ENCODE data around the gene SLITRK1.

The SLITRK1 gene

GRCh38 chr13:83881917-83882605 lies at the start of gene SLITRK1:
TSS of gene SLITRK1 (minus strand) at chr13:83882474. CDS start at chr13:83881507, 967 bp downstream.
- H3K9ac ChIP-seq (ENCODE audit: low read depth, low read length), result no peak within 1 kb of the TSS
- no peaks in the 10 kb centered on the region for H3K27me3 ChIP-seq (ENCODE audit: insufficient read depth, low read length, poor library complexity)
- no peaks in the 10 kb centered on the region for H3K4me1 ChIP-seq (ENCODE audit: insufficient read depth, low read length)
- H3K36me3 ChIP-seq (ENCODE audit: insufficient read depth, low read length), result no peaks in the 10 kb centered on the region
- TF ChIP-seq CTCF (IDR thresholded peaks at IDR 0.05; ENCODE audit: borderline replicate concordance, extremely low read depth, low read length, poor library complexity, severe bottlenecking) (no peak), EZH2 (IDR thresholded peaks at IDR 0.05; ENCODE audit: borderline replicate concordance, low read depth, low read length, severe bottlenecking) (no peak)
- no peak within 1 kb of the TSS for H3K27ac ChIP-seq (ENCODE audit: low read length)
- no peaks in the 10 kb centered on the region for H4K20me1 ChIP-seq (ENCODE audit: insufficient read depth, low read length)
- DNase-seq (peak; percentile 40), ATAC-seq (ENCODE audit: insufficient read depth, low read depth) (peak; percentile 37; the same call in 1 of the 3 replicates)
- peaks cover 7% of the 10 kb centered on the region for H3K9me3 ChIP-seq (ENCODE audit: insufficient read depth, low read length, severe bottlenecking)
- no peak within 1 kb of the TSS for H3K4me3 ChIP-seq (ENCODE audit: low read depth in 1 of 2, low read length in 2 of 2)
- no peak within 1 kb of the TSS for H2AFZ ChIP-seq (ENCODE audit: low read depth, low read length)
- no peak within 1 kb of the TSS for H3K4me2 ChIP-seq (ENCODE audit: insufficient read depth, low read length)
- no peaks in the 10 kb centered on the region for H3K79me2 ChIP-seq (ENCODE audit: insufficient read depth, low read length)

- Histone ChIP-seq H3K79me2 (ENCODE audit: insufficient read depth, low read length) (no peaks in the 10 kb centered on the region), H3K4me2 (ENCODE audit: insufficient read depth, low read length) (no peak overlapping the region), H3K9me3 (ENCODE audit: insufficient read depth, low read length, severe bottlenecking) (no peaks in the 10 kb centered on the region), H3K9ac (ENCODE audit: low read depth, low read length) (no peak overlapping the region), H3K27ac (ENCODE audit: low read length) (peak overlapping the region; percentile 41), H3K4me3 (ENCODE audit: low read depth in 1 of 2, low read length in 2 of 2) (no peak overlapping the region), H3K27me3 (ENCODE audit: insufficient read depth, low read length, poor library complexity) (no peaks in the 10 kb centered on the region), H2AFZ (ENCODE audit: low read depth, low read length) (no peak overlapping the region), H4K20me1 (ENCODE audit: insufficient read depth, low read length) (no peaks in the 10 kb centered on the region), H3K4me1 (ENCODE audit: insufficient read depth, low read length) (peaks cover 18% of the 10 kb centered on the region), H3K36me3 (ENCODE audit: insufficient read depth, low read length) (no peaks in the 10 kb centered on the region)
- ATAC-seq (ENCODE audit: insufficient read depth, low read depth) (peak; percentile 84), DNase-seq (peak; percentile 51)
- TF ChIP-seq CTCF (IDR thresholded peaks at IDR 0.05; ENCODE audit: borderline replicate concordance, extremely low read depth, low read length, poor library complexity, severe bottlenecking) (no peak), EZH2 (IDR thresholded peaks at IDR 0.05; ENCODE audit: borderline replicate concordance, low read depth, low read length, severe bottlenecking) (no peak)
These were observed 46.9 kb upstream of the SLITRK1 start for GRCh38 chr13:83929157-83929556.

GRCh38 chr13:83919775-83920174 lies 37.5 kb upstream of the SLITRK1 start:
- Histone ChIP-seq H3K79me2 (ENCODE audit: insufficient read depth, low read length) (no peaks in the 10 kb centered on the region), H3K9me3 (ENCODE audit: insufficient read depth, low read length, severe bottlenecking) (no peaks in the 10 kb centered on the region), H3K27ac (ENCODE audit: low read length) (no peak overlapping the region), H3K4me1 (ENCODE audit: insufficient read depth, low read length) (no peaks in the 10 kb centered on the region), H3K27me3 (ENCODE audit: insufficient read depth, low read length, poor library complexity) (no peaks in the 10 kb centered on the region), H3K4me2 (ENCODE audit: insufficient read depth, low read length) (no peak overlapping the region), H3K9ac (ENCODE audit: low read depth, low read length) (no peak overlapping the region), H3K36me3 (ENCODE audit: insufficient read depth, low read length) (no peaks in the 10 kb centered on the region), H4K20me1 (ENCODE audit: insufficient read depth, low read length) (no peaks in the 10 kb centered on the region), H3K4me3 (ENCODE audit: low read depth in 1 of 2, low read length in 2 of 2) (no peak overlapping the region), H2AFZ (ENCODE audit: low read depth, low read length) (no peak overlapping the region)
- ATAC-seq (ENCODE audit: insufficient read depth, low read depth), result no peak
- no peak for TF ChIP-seq CTCF (IDR thresholded peaks at IDR 0.05; ENCODE audit: borderline replicate concordance, extremely low read depth, low read length, poor library complexity, severe bottlenecking)
- no peak for TF ChIP-seq EZH2 (IDR thresholded peaks at IDR 0.05; ENCODE audit: borderline replicate concordance, low read depth, low read length, severe bottlenecking)
- DNase-seq, result no peak
